Measurements from ENCODE around the gene MSRB2.

The MSRB2 gene

GRCh38 chr10:23114228-23114850, 19.0 kb downstream of the MSRB2 start:
- DNase-seq: no peak
- Histone ChIP-seq H3K36me3 (no peaks in the 10 kb centered on the region), H3K27me3 (ENCODE audit: insufficient read depth, low read depth, severe bottlenecking) (no peaks in the 10 kb centered on the region), H3K27ac (no peak overlapping the region), H3K9me3 (ENCODE audit: severe bottlenecking) (no peaks in the 10 kb centered on the region), H3K4me3 (ENCODE audit: low read depth, low read length) (no peak overlapping the region)
- TF ChIP-seq CTCF (IDR thresholded peaks at IDR 0.05; ENCODE audit: low read depth, low read length): no peak

GRCh38 chr10:23116486-23117205, 21.3 kb downstream of the MSRB2 start:
- no peak for DNase-seq
- Histone ChIP-seq H3K27ac (no peak overlapping the region), H3K4me3 (ENCODE audit: low read depth, low read length) (no peak overlapping the region), H3K9me3 (ENCODE audit: severe bottlenecking) (no peaks in the 10 kb centered on the region), H3K27me3 (ENCODE audit: insufficient read depth, low read depth, severe bottlenecking) (no peaks in the 10 kb centered on the region), H3K36me3 (no peaks in the 10 kb centered on the region)
- no peak for TF ChIP-seq CTCF (IDR thresholded peaks at IDR 0.05; ENCODE audit: low read depth, low read length)

DNA sequence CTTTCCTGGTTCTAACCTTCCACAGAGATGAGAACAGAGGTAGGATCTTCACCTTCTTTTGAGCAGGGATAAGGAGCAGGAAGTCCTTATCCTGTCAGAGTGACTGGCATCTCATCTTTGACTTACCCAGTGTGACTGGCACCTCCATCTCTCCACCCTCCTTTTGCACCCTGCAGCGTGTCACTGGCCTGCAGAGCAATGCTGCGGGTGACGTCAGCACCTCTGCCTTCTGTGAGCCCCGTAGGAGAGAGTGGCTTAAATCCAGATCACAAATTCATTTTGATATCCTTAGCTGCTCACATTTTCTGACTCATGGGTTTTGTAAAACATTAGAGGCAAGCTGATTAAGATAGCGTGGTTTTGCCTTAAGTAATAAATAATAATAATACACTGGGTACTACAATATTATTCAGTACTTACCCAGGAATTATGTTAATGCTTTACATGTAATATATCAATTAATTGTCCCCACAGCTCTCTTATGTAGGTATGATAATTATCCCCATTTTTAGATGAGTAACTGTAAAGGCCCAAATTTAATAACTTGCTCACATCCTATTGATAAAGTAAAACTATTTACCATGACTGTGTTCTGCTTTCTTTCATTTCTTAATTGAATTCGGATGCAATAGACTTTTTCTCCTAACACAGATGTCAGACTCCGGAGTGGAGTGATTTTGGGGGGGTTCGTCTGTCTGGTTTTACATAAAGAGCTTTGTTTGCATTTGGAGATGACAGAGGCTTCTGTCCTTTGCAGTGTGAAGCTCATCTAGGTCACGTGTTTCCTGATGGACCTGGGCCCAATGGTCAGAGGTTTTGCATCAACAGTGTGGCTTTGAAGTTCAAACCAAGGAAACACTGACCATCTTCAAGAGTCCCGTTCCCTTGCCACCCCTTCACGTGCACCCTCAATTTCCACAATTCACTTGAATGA, 24.9 kb downstream of the MSRB2 start:
- DNase-seq: no peak

DNA sequence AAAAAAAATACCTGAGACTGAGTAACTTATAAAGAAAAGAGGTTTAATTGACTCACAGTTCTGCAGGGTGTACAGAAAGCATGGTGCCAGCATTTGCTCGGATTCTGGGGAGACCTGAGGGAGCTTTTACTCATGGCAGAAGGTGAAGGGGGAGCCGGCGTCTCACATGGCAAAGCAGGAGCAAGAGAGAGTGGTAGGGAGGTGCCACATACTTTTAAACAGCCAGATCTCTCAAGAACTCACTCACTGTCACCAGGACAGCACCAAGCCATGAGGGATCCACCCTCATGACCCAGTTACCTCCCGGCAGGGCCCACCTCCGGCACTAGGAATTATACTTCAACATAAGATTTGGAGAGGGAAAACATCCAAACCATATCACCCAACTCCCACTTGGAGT, 25.8 kb downstream of the MSRB2 start:
- Histone ChIP-seq H3K27me3 (ENCODE audit: insufficient read depth, low read depth, severe bottlenecking) (no peaks in the 10 kb centered on the region), H3K4me3 (ENCODE audit: low read depth, low read length) (no peak overlapping the region), H3K36me3 (no peaks in the 10 kb centered on the region), H3K27ac (no peak overlapping the region), H3K9me3 (ENCODE audit: severe bottlenecking) (no peaks in the 10 kb centered on the region)
- no peak for TF ChIP-seq CTCF (IDR thresholded peaks at IDR 0.05; ENCODE audit: low read depth, low read length)
- no peak for DNase-seq

More for the DNA sequence above, 24.9 kb downstream of the MSRB2 start:
- Histone ChIP-seq H3K27me3 (ENCODE audit: insufficient read depth, low read depth, severe bottlenecking) (no peaks in the 10 kb centered on the region), H3K36me3 (no peaks in the 10 kb centered on the region), H3K9me3 (ENCODE audit: severe bottlenecking) (no peaks in the 10 kb centered on the region), H3K27ac (no peak overlapping the region), H3K4me3 (ENCODE audit: low read depth, low read length) (no peak overlapping the region)
- no peak for TF ChIP-seq CTCF (IDR thresholded peaks at IDR 0.05; ENCODE audit: low read depth, low read length)

DNA sequence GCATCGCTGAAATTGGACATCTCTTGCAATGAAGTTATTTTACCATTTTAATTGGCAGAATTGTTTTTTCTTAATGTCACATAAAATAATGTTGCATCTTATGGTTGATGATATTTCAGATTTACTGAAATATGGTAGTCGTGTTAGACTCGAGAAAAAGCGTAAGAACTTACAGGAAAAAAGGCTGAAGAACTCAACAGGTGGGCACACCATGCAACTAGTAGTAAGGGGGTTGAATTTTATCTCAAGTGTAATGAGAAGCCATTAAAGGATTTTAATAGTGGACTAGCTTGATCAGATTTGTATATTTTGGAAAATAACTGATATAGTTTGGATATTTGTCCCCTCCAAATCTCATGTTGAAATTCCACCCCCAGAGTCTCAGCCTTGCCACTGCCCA, 41.1 kb downstream of the MSRB2 start:
- Histone ChIP-seq H3K4me3 (ENCODE audit: low read depth, low read length) (no peak overlapping the region), H3K27me3 (ENCODE audit: insufficient read depth, low read depth, severe bottlenecking) (no peaks in the 10 kb centered on the region), H3K9me3 (ENCODE audit: severe bottlenecking) (no peaks in the 10 kb centered on the region), H3K36me3 (no peaks in the 10 kb centered on the region), H3K27ac (no peak overlapping the region)
- TF ChIP-seq CTCF (IDR thresholded peaks at IDR 0.05; ENCODE audit: low read depth, low read length): no peak
- no peak for DNase-seq
